Loucy (cell line): ENCODE data around the gene PUS10.
"Not testable (repeated sequence)": the region's sequence is repeated elsewhere in the genome, so short reads cannot be mapped to it uniquely, and the experiment has no call there.

Experiments
- H2AFZ ChIP-seq: fragments of 200-600 bp; sonication (generic); 2 replicates; pipeline ENCODE4 v1.6.0; 2016; ENCODE audit warnings: antibody characterized with exemption, mild to moderate bottlenecking, low read length, moderate library complexity
- H3F3A ChIP-seq: fragments of 200-600 bp; 2 replicates; pipeline ENCODE4 v1.6.0; 2016; ENCODE audit warnings: antibody characterized with exemption, low read depth, mild to moderate bottlenecking
- H3K27me3 ChIP-seq: fragments of 200-600 bp; sonication (generic); 2 replicates; pipeline ENCODE4 v1.6.1; 2014; ENCODE audit warnings: low read length, mild to moderate bottlenecking; ENCODE audit not compliant: insufficient read depth, poor library complexity, severe bottlenecking
- H3K36me3 ChIP-seq: fragments of 200-600 bp; sonication (generic); 2 replicates; pipeline ENCODE4 v1.6.1; 2016; ENCODE audit warnings: low read length; ENCODE audit not compliant: insufficient read depth
- H3K4me1 ChIP-seq: fragments of 200-600 bp; sonication (generic); 2 replicates; pipeline ENCODE4 v1.5.1; 2014; ENCODE audit warnings: low read length, mild to moderate bottlenecking; ENCODE audit not compliant: insufficient read depth, poor library complexity, severe bottlenecking
- H3K4me2 ChIP-seq: fragments of 200-600 bp; sonication (generic); 2 replicates; pipeline ENCODE4 v1.6.0; 2014; ENCODE audit warnings: antibody characterized with exemption, low read length, low read depth, mild to moderate bottlenecking; ENCODE audit not compliant: poor library complexity, severe bottlenecking
- H3K4me3 ChIP-seq: fragments of 200-600 bp; sonication (generic); 2 replicates; pipeline ENCODE4 v1.5.1; 2014; ENCODE audit warnings: low read length, mild to moderate bottlenecking, mixed read lengths; ENCODE audit not compliant: poor library complexity, severe bottlenecking
- H3K79me2 ChIP-seq: fragments of 200-600 bp; sonication (generic); 2 replicates; pipeline ENCODE4 v1.6.1; 2014; ENCODE audit warnings: low read length; ENCODE audit not compliant: insufficient read depth
- H3K9ac ChIP-seq: fragments of 200-600 bp; sonication (generic); 2 replicates; pipeline ENCODE4 v1.6.0; 2014; ENCODE audit warnings: mild to moderate bottlenecking, low read depth, low read length, moderate library complexity; ENCODE audit not compliant: poor library complexity, severe bottlenecking
- H3K9me2 ChIP-seq: fragments of 200-600 bp; sonication (generic); replicated peaks from 2 replicates; pipeline ENCODE4 v1.6.1; 2016; ENCODE audit warnings: low read depth, low read length, mixed read lengths
- H3K9me3 ChIP-seq: fragments of 200-600 bp; sonication (generic); 2 replicates; pipeline ENCODE4 v1.6.1; 2014; ENCODE audit warnings: mild to moderate bottlenecking, antibody characterized with exemption, low read length, low read depth; ENCODE audit not compliant: insufficient read depth
- H4K20me1 ChIP-seq: fragments of 200-600 bp; sonication (generic); 2 replicates; pipeline ENCODE4 v1.6.0; 2014; ENCODE audit warnings: antibody characterized with exemption, low read length, mild to moderate bottlenecking; ENCODE audit not compliant: insufficient read depth, poor library complexity, severe bottlenecking
- CTCF ChIP-seq: fragments of 200-600 bp; sonication (generic); conservative IDR thresholded peaks from 2 replicates; pipeline ENCODE4 v1.5.1; 2014; ENCODE audit warnings: mild to moderate bottlenecking, antibody characterized with exemption, low read length
- EZH2phosphoT487 ChIP-seq: fragments of 200-600 bp; IDR thresholded peaks from 2 replicates; pipeline ENCODE4 v1.6.1; 2018; ENCODE audit warnings: antibody characterized with exemption, mild to moderate bottlenecking, moderate library complexity, borderline replicate concordance

The PUS10 gene

GRCh38 chr2:60989259-60989658, 28.8 kb downstream of the PUS10 start:
- no peaks in the 10 kb centered on the region; the same call in 1 of the 2 replicates for H3F3A ChIP-seq
- no peaks in the 10 kb centered on the region for H3K36me3 ChIP-seq
- H3K4me2 ChIP-seq = no peak overlapping the region
- H2AFZ ChIP-seq = no peak overlapping the region
- no peaks in the 10 kb centered on the region for H3K4me1 ChIP-seq
- H4K20me1 ChIP-seq = no peaks in the 10 kb centered on the region
- no peaks in the 10 kb centered on the region for H3K27me3 ChIP-seq
- no peaks in the 10 kb centered on the region for H3K9me2 ChIP-seq
- H3K9ac ChIP-seq = no peak overlapping the region
- peaks cover 6% of the 10 kb centered on the region; the same call in 1 of the 2 replicates for H3K9me3 ChIP-seq
- H3K79me2 ChIP-seq = no peaks in the 10 kb centered on the region
- no peak overlapping the region for H3K4me3 ChIP-seq
- TF ChIP-seq EZH2phosphoT487 (no peak), CTCF (no peak)

GRCh38 chr2:60987656-60988055, 30.4 kb downstream of the PUS10 start:
- not testable (repeated sequence) for H3K4me1 ChIP-seq, H3K27me3 ChIP-seq, H3K4me3 ChIP-seq, H3K79me2 ChIP-seq, H3F3A ChIP-seq, H4K20me1 ChIP-seq, H2AFZ ChIP-seq, H3K9me3 ChIP-seq, H3K36me3 ChIP-seq, H3K4me2 ChIP-seq, H3K9ac ChIP-seq, H3K9me2 ChIP-seq

- no peaks in the 10 kb centered on the region for H4K20me1 ChIP-seq
- H3K36me3 ChIP-seq = no peaks in the 10 kb centered on the region
- no peaks in the 10 kb centered on the region for H3K79me2 ChIP-seq
- H2AFZ ChIP-seq = no peak overlapping the region
- H3K4me2 ChIP-seq = no peak overlapping the region
- H3K9ac ChIP-seq = no peak overlapping the region
- no peaks in the 10 kb centered on the region for H3K4me1 ChIP-seq
- no peaks in the 10 kb centered on the region; the same call in 1 of the 2 replicates for H3F3A ChIP-seq
- no peaks in the 10 kb centered on the region for H3K9me2 ChIP-seq
- peaks cover 4% of the 10 kb centered on the region; the same call in 1 of the 2 replicates for H3K9me3 ChIP-seq
- TF ChIP-seq EZH2phosphoT487 (no peak), CTCF (no peak)
- no peak overlapping the region for H3K4me3 ChIP-seq
- no peaks in the 10 kb centered on the region for H3K27me3 ChIP-seq
Measured at GRCh38 chr2:60987041-60987440, 31.0 kb downstream of the PUS10 start.

- no peaks in the 10 kb centered on the region for H4K20me1 ChIP-seq
Measured at GRCh38 chr2:60984720-60985119, 33.3 kb downstream of the PUS10 start.

GRCh38 chr2:60982066-60982465, 36.0 kb downstream of the PUS10 start:
- H3K4me1 ChIP-seq, H4K20me1 ChIP-seq, H3F3A ChIP-seq, H3K4me3 ChIP-seq, H3K9me2 ChIP-seq, H3K36me3 ChIP-seq, H2AFZ ChIP-seq, H3K9me3 ChIP-seq, H3K9ac ChIP-seq, H3K79me2 ChIP-seq, H3K4me2 ChIP-seq, H3K27me3 ChIP-seq: not testable (repeated sequence)

More at GRCh38 chr2:60984720-60985119, 33.3 kb downstream of the PUS10 start:
- Histone ChIP-seq H3K36me3 (no peaks in the 10 kb centered on the region), H3F3A (no peaks in the 10 kb centered on the region; the same call in 1 of the 2 replicates), H2AFZ (no peak overlapping the region), H3K9me2 (no peaks in the 10 kb centered on the region), H3K79me2 (no peaks in the 10 kb centered on the region), H3K4me2 (no peak overlapping the region), H3K9me3 (no peaks in the 10 kb centered on the region), H3K4me1 (no peaks in the 10 kb centered on the region), H3K27me3 (no peaks in the 10 kb centered on the region), H3K4me3 (no peak overlapping the region), H3K9ac (no peak overlapping the region)
- TF ChIP-seq EZH2phosphoT487 = no peak
- no peak for TF ChIP-seq CTCF
